ENCODE measurements around the gene GABRG3. TPM values are rescaled to one million over a fixed set of nuclear protein-coding genes. Genes with fewer than 3 reads are reported as not detected.

Gene GABRG3
- polyA plus RNA-seq, 1 experiment = not detected

GRCh38 chr15:27278761-27279160 is 307.8 kb downstream of the GABRG3 start:
- no peaks in the 10 kb centered on the region; the same call in 1 of the 2 replicates for H3K9me3 ChIP-seq (ENCODE audit: control insufficient read depth, insufficient read depth, low read length)
- H3K4me3 ChIP-seq (ENCODE audit: low read depth, low read length) = no peak overlapping the region
- no peak overlapping the region for H3K27ac ChIP-seq (ENCODE audit: low read depth, low read length)
- ChIA-PET CTCF (no interaction called here), POLR2A (no interaction called here)
- no peaks in the 10 kb centered on the region for H3K27me3 ChIP-seq (ENCODE audit: control insufficient read depth, insufficient read depth, low read length)
- TF ChIP-seq, protein P1, sequence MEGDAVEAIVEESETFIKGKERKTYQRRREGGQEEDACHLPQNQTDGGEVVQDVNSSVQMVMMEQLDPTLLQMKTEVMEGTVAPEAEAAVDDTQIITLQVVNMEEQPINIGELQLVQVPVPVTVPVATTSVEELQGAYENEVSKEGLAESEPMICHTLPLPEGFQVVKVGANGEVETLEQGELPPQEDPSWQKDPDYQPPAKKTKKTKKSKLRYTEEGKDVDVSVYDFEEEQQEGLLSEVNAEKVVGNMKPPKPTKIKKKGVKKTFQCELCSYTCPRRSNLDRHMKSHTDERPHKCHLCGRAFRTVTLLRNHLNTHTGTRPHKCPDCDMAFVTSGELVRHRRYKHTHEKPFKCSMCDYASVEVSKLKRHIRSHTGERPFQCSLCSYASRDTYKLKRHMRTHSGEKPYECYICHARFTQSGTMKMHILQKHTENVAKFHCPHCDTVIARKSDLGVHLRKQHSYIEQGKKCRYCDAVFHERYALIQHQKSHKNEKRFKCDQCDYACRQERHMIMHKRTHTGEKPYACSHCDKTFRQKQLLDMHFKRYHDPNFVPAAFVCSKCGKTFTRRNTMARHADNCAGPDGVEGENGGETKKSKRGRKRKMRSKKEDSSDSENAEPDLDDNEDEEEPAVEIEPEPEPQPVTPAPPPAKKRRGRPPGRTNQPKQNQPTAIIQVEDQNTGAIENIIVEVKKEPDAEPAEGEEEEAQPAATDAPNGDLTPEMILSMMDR (IDR thresholded peaks at IDR 0.05; ENCODE audit: low read depth, low read length) = no peak
- DNase-seq (ENCODE audit: low read depth, low spot score) = no peak

DNA sequence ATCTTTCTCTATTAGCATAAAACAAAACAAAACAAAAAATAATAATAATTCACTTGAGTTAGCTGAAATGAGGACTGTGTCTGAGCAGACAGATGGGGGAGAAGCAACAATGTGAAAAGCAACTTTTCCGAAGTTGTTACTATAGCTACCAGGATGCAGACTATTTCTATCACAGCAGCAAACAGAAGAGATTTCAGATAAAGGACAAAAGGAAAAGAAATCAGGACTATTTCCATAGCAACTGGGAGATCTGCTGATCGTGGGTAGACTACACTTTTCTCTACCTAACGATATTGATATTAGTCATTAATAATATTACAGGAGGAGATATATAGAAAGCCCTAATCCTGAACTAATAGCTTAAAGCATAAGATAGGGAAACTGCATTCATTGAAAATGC is 321.7 kb downstream of the GABRG3 start:
- Histone ChIP-seq H3K4me3 (ENCODE audit: low read depth, low read length) (no peak overlapping the region), H3K27ac (ENCODE audit: low read depth, low read length) (no peak overlapping the region), H3K9me3 (ENCODE audit: control insufficient read depth, insufficient read depth, low read length) (peaks cover 4% of the 10 kb centered on the region; the same call in 1 of the 2 replicates), H3K27me3 (ENCODE audit: control insufficient read depth, insufficient read depth, low read length) (no peaks in the 10 kb centered on the region)
- no peak for DNase-seq (ENCODE audit: low read depth, low spot score)
- POLR2A ChIA-PET = no interaction called here
- TF ChIP-seq, protein P1 (IDR thresholded peaks at IDR 0.05; ENCODE audit: low read depth, low read length) = no peak
- CTCF ChIA-PET = no interaction called here

GRCh38 chr15:27293607-27294006 is 322.6 kb downstream of the GABRG3 start:
- POLR2A ChIA-PET = no interaction called here
- H3K9me3 ChIP-seq (ENCODE audit: control insufficient read depth, insufficient read depth, low read length) = peaks cover 4% of the 10 kb centered on the region; the same call in 1 of the 2 replicates
- DNase-seq (ENCODE audit: low read depth, low spot score) = no peak
- H3K27ac ChIP-seq (ENCODE audit: low read depth, low read length) = no peak overlapping the region
- no peaks in the 10 kb centered on the region for H3K27me3 ChIP-seq (ENCODE audit: control insufficient read depth, insufficient read depth, low read length)
- TF ChIP-seq, protein P1 (IDR thresholded peaks at IDR 0.05; ENCODE audit: low read depth, low read length) = no peak
- CTCF ChIA-PET = no interaction called here
- H3K4me3 ChIP-seq (ENCODE audit: low read depth, low read length) = no peak overlapping the region

- TF ChIP-seq, protein P1 (IDR thresholded peaks at IDR 0.05; ENCODE audit: low read depth, low read length) = no peak
- DNase-seq (ENCODE audit: low read depth, low spot score) = no peak
- ChIA-PET POLR2A (no interaction called here), CTCF (no interaction called here)
- no peak overlapping the region for H3K4me3 ChIP-seq (ENCODE audit: low read depth, low read length)
- no peak overlapping the region for H3K27ac ChIP-seq (ENCODE audit: low read depth, low read length)
- no peaks in the 10 kb centered on the region for H3K27me3 ChIP-seq (ENCODE audit: control insufficient read depth, insufficient read depth, low read length)
- peaks cover 6% of the 10 kb centered on the region for H3K9me3 ChIP-seq (ENCODE audit: control insufficient read depth, insufficient read depth, low read length)
These were observed 346.8 kb downstream of the GABRG3 start for GRCh38 chr15:27317736-27318135.

GRCh38 chr15:27323801-27324200 is 352.8 kb downstream of the GABRG3 start:
- POLR2A ChIA-PET = no interaction called here
- DNase-seq (ENCODE audit: low read depth, low spot score) = no peak
- Histone ChIP-seq H3K9me3 (ENCODE audit: control insufficient read depth, insufficient read depth, low read length) (peaks cover 19% of the 10 kb centered on the region), H3K27me3 (ENCODE audit: control insufficient read depth, insufficient read depth, low read length) (no peaks in the 10 kb centered on the region), H3K4me3 (ENCODE audit: low read depth, low read length) (no peak overlapping the region), H3K27ac (ENCODE audit: low read depth, low read length) (no peak overlapping the region)
- TF ChIP-seq, protein P1 (IDR thresholded peaks at IDR 0.05; ENCODE audit: low read depth, low read length) = no peak
- CTCF ChIA-PET = no interaction called here

Data from AG04450 (cell line).